GM23338 (cell line): ENCODE results near the gene LCNL1. TPM values are rescaled to one million over a fixed set of nuclear protein-coding genes. Genes with fewer than 3 reads are reported as not detected.

Experiments used
- CREB1 ChIP-seq: fragments of 250-450 bp; sonication (Bioruptor Pico); IDR thresholded peaks from 2 replicates; pipeline ENCODE4 v1.5.0; 2020; ENCODE audit warnings: low read depth, mild to moderate bottlenecking, moderate library complexity
- ETS1 ChIP-seq: IDR thresholded peaks from 2 replicates; pipeline ENCODE4 v1.6.1; 2016; ENCODE audit warnings: antibody characterized with exemption
- EZH2phosphoT487 ChIP-seq: fragments of 200-600 bp; sonication (generic); IDR thresholded peaks from one replicate; pipeline ENCODE4 v1.8.1; 2018; ENCODE audit warnings: antibody characterized with exemption; ENCODE audit not compliant: unreplicated experiment
- NANOG ChIP-seq: IDR thresholded peaks from 2 replicates; pipeline ENCODE4 v1.6.1; 2016; ENCODE audit warnings: antibody characterized with exemption, borderline replicate concordance
- POLR2AphosphoS5 ChIP-seq: IDR thresholded peaks from 2 replicates; pipeline ENCODE4 v1.6.1; 2016; ENCODE audit warnings: antibody characterized with exemption, low read depth
- REST ChIP-seq: IDR thresholded peaks from one replicate; pipeline ENCODE4 v1.6.1; 2018; ENCODE audit warnings: antibody characterized with exemption; ENCODE audit not compliant: unreplicated experiment
- ZNF331 ChIP-seq: fragments of 250-450 bp; sonication (Bioruptor Pico); IDR thresholded peaks from 2 replicates; pipeline ENCODE4 v1.5.0; 2020; ENCODE audit warnings: low read depth, mild to moderate bottlenecking, moderate library complexity
- ZNF462 ChIP-seq: fragments of 250-450 bp; sonication (Bioruptor Pico); IDR thresholded peaks from 2 replicates; pipeline ENCODE4 v1.5.0; 2020; ENCODE audit warnings: mild to moderate bottlenecking, moderate library complexity
- polyA plus RNA-seq: library from polyadenylated mRNA; unstranded; fragments of >200 nt; fragmentation: Nextera tagmentation; extraction: Ambion mirVana; gene quantifications from 2 replicates; pipeline ENCODE4 v1.2.1, GENCODE V29; 2016
- total RNA-seq: library from RNA; depleted of rRNA; stranded (reverse); fragments of >200 nt; shearing (Covaris generic); gene quantifications from 2 replicates; pipeline ENCODE4 v1.2.3, GENCODE V29; 2014

Gene LCNL1
- total and polyA plus RNA-seq, 2 experiments from 2014 or later, result 0.11 TPM; not detected in 1

DNA sequence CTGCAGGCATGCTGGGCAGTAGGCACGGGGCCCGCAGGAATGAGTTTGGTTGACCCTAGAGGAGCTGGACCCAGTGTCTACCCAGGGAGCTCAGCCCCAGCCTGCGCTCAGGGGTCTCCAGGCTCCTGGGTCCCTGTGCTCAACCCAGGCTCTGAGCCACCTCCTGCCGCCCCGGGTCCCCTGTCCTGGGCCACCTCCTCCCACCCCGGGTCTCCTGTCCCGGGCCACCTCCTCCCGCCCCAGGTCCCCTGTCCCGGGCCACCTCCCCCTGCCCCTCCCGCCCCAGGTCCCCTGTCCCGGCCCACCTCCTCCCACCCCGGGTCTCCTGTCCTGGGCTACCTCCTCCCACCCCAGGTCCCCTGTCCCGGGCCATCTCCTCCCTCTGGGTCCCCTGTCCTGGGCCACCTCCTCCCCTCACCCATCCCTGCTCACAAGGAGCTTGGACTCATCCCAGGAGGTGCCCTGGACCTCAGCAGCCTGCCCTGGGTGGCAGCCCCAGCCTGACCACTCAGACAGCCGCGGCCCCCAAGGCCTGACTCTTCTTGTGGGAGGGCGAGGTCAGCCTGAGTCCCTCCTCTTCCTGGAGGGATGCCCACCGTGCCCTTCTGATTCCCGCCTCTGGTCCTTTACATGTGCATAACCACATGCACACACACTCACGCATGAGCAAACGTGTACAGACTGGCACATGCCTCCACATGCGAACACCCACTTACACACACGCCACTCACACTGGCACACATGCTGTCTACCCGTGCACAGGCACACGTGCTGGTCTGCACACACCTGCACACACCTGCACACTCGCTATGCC is 28.3 kb upstream of the LCNL1 start (continued):
- no peak for TF ChIP-seq ZNF462 (CRISPR knock-in tag)
- TF ChIP-seq EZH2phosphoT487, result no peak
- no peak for TF ChIP-seq ZNF331 (CRISPR knock-in tag)
- TF ChIP-seq CREB1 (CRISPR knock-in tag), result no peak
- no peak for TF ChIP-seq NANOG
- no peak for TF ChIP-seq POLR2AphosphoS5
- TF ChIP-seq REST, result no peak
- TF ChIP-seq ETS1, result no peak
